HG03439 (cell line): ENCODE data around the gene CLCNKB.

ENCODE experiments used
- ATAC-seq: cut with Tn5 transposase; IDR thresholded peaks from one replicate; pipeline ENCODE4 v1.9.1; 2021; ENCODE audit warnings: mild to moderate bottlenecking, moderate library complexity; ENCODE audit not compliant: unreplicated experiment

CLCNKB gene

GRCh38 chr1:16072616-16073484 is 29.3 kb downstream of the CLCNKB start:
- no peak for ATAC-seq

GRCh38 chr1:16073490-16074119 is 30.0 kb downstream of the CLCNKB start, which contains the start of gene FAM131C:
Gene FAM131C (minus strand): TSS chr1:16073651. CDS start chr1:16073442, 209 bp downstream.
- ATAC-seq, result no peak

GRCh38 chr1:16074217-16074616 is 30.6 kb downstream of the CLCNKB start:
- no peak for ATAC-seq

GRCh38 chr1:16075337-16076030 is 31.9 kb downstream of the CLCNKB start:
- ATAC-seq, result no peak

- no peak for ATAC-seq
These were observed 32.7 kb downstream of the CLCNKB start for GRCh38 chr1:16076031-16076864.

- no peak for ATAC-seq
These were observed 33.3 kb downstream of the CLCNKB start for GRCh38 chr1:16076865-16077238.

GRCh38 chr1:16077406-16078245 is 34.0 kb downstream of the CLCNKB start:
- no peak for ATAC-seq

GRCh38 chr1:16078925-16079656 is 35.5 kb downstream of the CLCNKB start:
- ATAC-seq, result no peak

GRCh38 chr1:16080422-16081150 is 37.0 kb downstream of the CLCNKB start:
- no peak for ATAC-seq

GRCh38 chr1:16081636-16082035 is 38.1 kb downstream of the CLCNKB start:
- no peak for ATAC-seq

- ATAC-seq, result no peak
These were observed 38.9 kb downstream of the CLCNKB start for GRCh38 chr1:16082283-16083038.

GRCh38 chr1:16083486-16083885 is 39.9 kb downstream of the CLCNKB start:
- ATAC-seq, result no peak

- no peak for ATAC-seq
These were observed 41.9 kb downstream of the CLCNKB start for GRCh38 chr1:16085522-16085921.

- ATAC-seq, result no peak
These were observed 44.2 kb downstream of the CLCNKB start for GRCh38 chr1:16087733-16088132.

- ATAC-seq, result no peak
These were observed 44.8 kb downstream of the CLCNKB start for GRCh38 chr1:16088351-16088911.

GRCh38 chr1:16088996-16089395 is 45.4 kb downstream of the CLCNKB start:
- no peak for ATAC-seq

GRCh38 chr1:16090076-16090826 is 46.7 kb downstream of the CLCNKB start:
- ATAC-seq, result no peak
